HepG2 (cell line): ENCODE measurements around the gene TRNT1. TPM values are rescaled to one million over a fixed set of nuclear protein-coding genes. Genes with fewer than 3 reads are reported as not detected.

Experiments used
- BHLHE40 ChIP-seq: IDR thresholded peaks from 2 replicates; pipeline ENCODE4 v1.6.1; 2011; ENCODE audit warnings: low read length, improper control_type of control experiment
- GFI1 ChIP-seq: sonication (generic); formaldehyde crosslinking; IDR thresholded peaks from 2 replicates; pipeline ENCODE4 v1.5.0; 2020; ENCODE audit warnings: missing genetic modification reagents, mild to moderate bottlenecking, borderline replicate concordance
- GMEB2 ChIP-seq: IDR thresholded peaks from 2 replicates; pipeline ENCODE4 v1.6.1; 2016; ENCODE audit warnings: missing biosample characterization, missing genetic modification reagents, low read depth
- NFIB ChIP-seq: sonication (generic); formaldehyde crosslinking; IDR thresholded peaks from 2 replicates; pipeline ENCODE4 v1.9.0; 2021; ENCODE audit warnings: missing genetic modification reagents, mild to moderate bottlenecking, borderline replicate concordance
- REL ChIP-seq: sonication (generic); formaldehyde crosslinking; conservative IDR thresholded peaks from 2 replicates; pipeline ENCODE4 v1.8.0; 2022; ENCODE audit warnings: mild to moderate bottlenecking, missing genetic modification reagents, moderate library complexity
- RERE ChIP-seq: IDR thresholded peaks from 2 replicates; pipeline ENCODE4 v1.6.1; 2016; ENCODE audit warnings: low read depth, missing genetic modification reagents, missing compliant biosample characterization
- RORA ChIP-seq: sonication (generic); formaldehyde crosslinking; IDR thresholded peaks from 2 replicates; pipeline ENCODE4 v1.5.0; 2020; ENCODE audit warnings: mild to moderate bottlenecking, missing genetic modification reagents, moderate library complexity
- SYNCRIP ChIP-seq: fragments of 200-400 bp; formaldehyde crosslinking; IDR thresholded peaks from 2 replicates; pipeline ENCODE4 v1.6.1; 2018; ENCODE audit warnings: mild to moderate bottlenecking, low read depth, low read length; ENCODE audit not compliant: insufficient read depth
- TCF12 ChIP-seq, 2 experiments: fragments of 450-650 bp in 1 of 2; sonication (generic) in 1 of 2; formaldehyde crosslinking in 1 of 2; IDR thresholded peaks; 2 replicates each; pipeline versions ENCODE4 v1.6.1 to v1.8.0; 2017 to 2022; ENCODE audit warnings: antibody characterized with exemption in 1 of 2, mild to moderate bottlenecking in 1 of 2, missing genetic modification reagents in 1 of 2, moderate library complexity in 1 of 2
- THRA ChIP-seq: sonication (generic); formaldehyde crosslinking; IDR thresholded peaks from 2 replicates; pipeline ENCODE4 v1.4.0; 2020; ENCODE audit warnings: missing genetic modification reagents, borderline replicate concordance
- ZBTB33 ChIP-seq: sonication (generic); formaldehyde crosslinking; IDR thresholded peaks from 2 replicates; pipeline ENCODE4 v1.4.0; 2020; ENCODE audit warnings: missing genetic modification reagents
- ZNF274 ChIP-seq: sonication (generic); formaldehyde crosslinking; IDR thresholded peaks from 2 replicates; pipeline ENCODE4 v1.5.1; 2020; ENCODE audit warnings: mild to moderate bottlenecking, missing genetic modification reagents
- ZNF768 ChIP-seq: sonication (generic); formaldehyde crosslinking; IDR thresholded peaks from 2 replicates; pipeline ENCODE4 v1.4.0; 2020; ENCODE audit warnings: missing genetic modification reagents
- ZNF772 ChIP-seq: sonication (generic); formaldehyde crosslinking; IDR thresholded peaks from 2 replicates; pipeline ENCODE4 v1.5.0; 2020; ENCODE audit warnings: mild to moderate bottlenecking, missing genetic modification reagents
- polyA plus RNA-seq, 8 experiments: library from polyadenylated mRNA; depleted of rRNA in 3 of 8; stranded (reverse) in 7 of 8; unstranded in 1 of 8; fragments of >200 nt; fragmentation: Illumina TruSeq in 4 of 8; extraction: Trizol in 4 of 8; gene quantifications; 2 replicates each; pipeline versions ENCODE4 v1.2.1 to v1.2.3, GENCODE V29; 2011 to 2016; ENCODE audit warnings: low read depth in 4 of 8, missing spikeins in 1 of 8, mixed read lengths in 1 of 8; ENCODE audit not compliant: insufficient read depth in 1 of 8
- total RNA-seq, 5 experiments: library from RNA; depleted of rRNA; stranded (reverse); fragments of >200 nt; fragmentation: Illumina TruSeq; extraction: Trizol; gene quantifications; 2 replicates each; pipeline ENCODE4 v1.2.3, GENCODE V29; 2016; ENCODE audit warnings: low read depth in 1 of 5
- TF ChIP-seq, protein P1 (sequence below): sonication (generic); formaldehyde crosslinking; IDR thresholded peaks from 2 replicates; pipeline ENCODE4 v1.5.0; 2020; ENCODE audit warnings: missing genetic modification reagents

Gene TRNT1
- total and polyA plus RNA-seq, 2 of the 13 experiments (the other 11 are each of a cell fraction or from before 2014, with no cell fraction given): 9.4 to 27.7 TPM

GRCh38 chr3:3126477-3127431 lies at the start of gene TRNT1 (continued):
- no peak for TF ChIP-seq RERE (CRISPR knock-in tag)
- TF ChIP-seq TCF12 (IDR thresholded peaks at IDR 0.05): no peak
- TF ChIP-seq TCF12 (CRISPR knock-in tag; IDR thresholded peaks at IDR 0.05): no peak
- TF ChIP-seq GFI1 (CRISPR knock-in tag): 0 out of 2 replicates have a peak, but pooled peaks have one; percentile 12
- TF ChIP-seq ZNF772: peak; percentile 86; the same call in 1 of the 2 replicates
- TF ChIP-seq SYNCRIP: no peak
- TF ChIP-seq REL (CRISPR knock-in tag): 0 out of 2 replicates have a peak, but pooled peaks have one; percentile 46
- peak; percentile 27; the same call in 1 of the 2 replicates for TF ChIP-seq THRA (CRISPR knock-in tag)
- peak; percentile 93 for TF ChIP-seq ZNF274 (CRISPR knock-in tag)
- TF ChIP-seq, protein P1, sequence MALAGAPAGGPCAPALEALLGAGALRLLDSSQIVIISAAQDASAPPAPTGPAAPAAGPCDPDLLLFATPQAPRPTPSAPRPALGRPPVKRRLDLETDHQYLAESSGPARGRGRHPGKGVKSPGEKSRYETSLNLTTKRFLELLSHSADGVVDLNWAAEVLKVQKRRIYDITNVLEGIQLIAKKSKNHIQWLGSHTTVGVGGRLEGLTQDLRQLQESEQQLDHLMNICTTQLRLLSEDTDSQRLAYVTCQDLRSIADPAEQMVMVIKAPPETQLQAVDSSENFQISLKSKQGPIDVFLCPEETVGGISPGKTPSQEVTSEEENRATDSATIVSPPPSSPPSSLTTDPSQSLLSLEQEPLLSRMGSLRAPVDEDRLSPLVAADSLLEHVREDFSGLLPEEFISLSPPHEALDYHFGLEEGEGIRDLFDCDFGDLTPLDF (CRISPR knock-in tag): peak; percentile 80
- peak; percentile 65; the same call in 1 of the 2 replicates for TF ChIP-seq ZNF768
- TF ChIP-seq RORA (CRISPR knock-in tag): no peak
- peak; percentile 90 for TF ChIP-seq GMEB2 (CRISPR knock-in tag)
- TF ChIP-seq ZBTB33 (CRISPR knock-in tag): no peak
- TF ChIP-seq NFIB: no peak
- peak; percentile 15 for TF ChIP-seq BHLHE40
